ENCODE results near the gene CYP51A1. TPM values are rescaled to one million over a fixed set of nuclear protein-coding genes. Genes with fewer than 3 reads are reported as not detected.

Gene CYP51A1
- total and polyA plus RNA-seq, 2 of the 13 experiments (the other 11 are each of a cell fraction or from before 2014, with no cell fraction given): 15.4 to 260 TPM

- TF ChIP-seq ZNF577 (CRISPR knock-in tag; IDR thresholded peaks at IDR 0.05; ENCODE audit: borderline replicate concordance, low read depth) (no peak), ZNF337 (CRISPR knock-in tag; IDR thresholded peaks at IDR 0.05; ENCODE audit: borderline replicate concordance, low read depth) (peak; percentile 95), ZNF253 (CRISPR knock-in tag; IDR thresholded peaks at IDR 0.05; ENCODE audit: borderline replicate concordance) (0 out of 2 replicates have a peak, but pooled peaks have one; percentile 71), PRPF4 (IDR thresholded peaks at IDR 0.05; ENCODE audit: low read depth, low read length, poor library complexity, severe bottlenecking) (no peak), ZBTB44 (CRISPR knock-in tag; IDR thresholded peaks at IDR 0.05) (no peak), ZNF615 (CRISPR knock-in tag; IDR thresholded peaks at IDR 0.05; ENCODE audit: borderline replicate concordance) (peak; percentile 97), RORA (CRISPR knock-in tag; IDR thresholded peaks at IDR 0.05) (no peak), NFYC (CRISPR knock-in tag; IDR thresholded peaks at IDR 0.05) (peak; percentile 85), SRF (IDR thresholded peaks at IDR 0.05; ENCODE audit: low read depth, low read length) (no peak), SP2 (CRISPR knock-in tag; IDR thresholded peaks at IDR 0.05) (peak; percentile 78), ZNF709 (CRISPR knock-in tag; IDR thresholded peaks at IDR 0.05) (peak; percentile 62; the same call in 1 of the 2 replicates), GATA4 (IDR thresholded peaks at IDR 0.05; ENCODE audit: borderline replicate concordance, low read depth) (no peak), ARNTL (CRISPR knock-in tag; IDR thresholded peaks at IDR 0.05) (peak; percentile 85), ZNF562 (CRISPR knock-in tag; IDR thresholded peaks at IDR 0.05; ENCODE audit: borderline replicate concordance) (0 out of 2 replicates have a peak, but pooled peaks have one; percentile 36), ZNF367 (CRISPR knock-in tag; IDR thresholded peaks at IDR 0.05; ENCODE audit: borderline replicate concordance) (peak; percentile 39; the same call in 1 of the 2 replicates), ZNF207 (IDR thresholded peaks at IDR 0.05; ENCODE audit: borderline replicate concordance) (no peak), ZNF841 (CRISPR knock-in tag; IDR thresholded peaks at IDR 0.05; ENCODE audit: borderline replicate concordance) (no peak), PREB (CRISPR knock-in tag; IDR thresholded peaks at IDR 0.05) (no peak)
- TF ChIP-seq, protein P1, sequence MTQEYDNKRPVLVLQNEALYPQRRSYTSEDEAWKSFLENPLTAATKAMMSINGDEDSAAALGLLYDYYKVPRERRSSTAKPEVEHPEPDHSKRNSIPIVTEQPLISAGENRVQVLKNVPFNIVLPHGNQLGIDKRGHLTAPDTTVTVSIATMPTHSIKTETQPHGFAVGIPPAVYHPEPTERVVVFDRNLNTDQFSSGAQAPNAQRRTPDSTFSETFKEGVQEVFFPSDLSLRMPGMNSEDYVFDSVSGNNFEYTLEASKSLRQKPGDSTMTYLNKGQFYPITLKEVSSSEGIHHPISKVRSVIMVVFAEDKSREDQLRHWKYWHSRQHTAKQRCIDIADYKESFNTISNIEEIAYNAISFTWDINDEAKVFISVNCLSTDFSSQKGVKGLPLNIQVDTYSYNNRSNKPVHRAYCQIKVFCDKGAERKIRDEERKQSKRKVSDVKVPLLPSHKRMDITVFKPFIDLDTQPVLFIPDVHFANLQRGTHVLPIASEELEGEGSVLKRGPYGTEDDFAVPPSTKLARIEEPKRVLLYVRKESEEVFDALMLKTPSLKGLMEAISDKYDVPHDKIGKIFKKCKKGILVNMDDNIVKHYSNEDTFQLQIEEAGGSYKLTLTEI (CRISPR knock-in tag; conservative IDR thresholded peaks at IDR 0.05): no peak
- TF ChIP-seq, protein P2, sequence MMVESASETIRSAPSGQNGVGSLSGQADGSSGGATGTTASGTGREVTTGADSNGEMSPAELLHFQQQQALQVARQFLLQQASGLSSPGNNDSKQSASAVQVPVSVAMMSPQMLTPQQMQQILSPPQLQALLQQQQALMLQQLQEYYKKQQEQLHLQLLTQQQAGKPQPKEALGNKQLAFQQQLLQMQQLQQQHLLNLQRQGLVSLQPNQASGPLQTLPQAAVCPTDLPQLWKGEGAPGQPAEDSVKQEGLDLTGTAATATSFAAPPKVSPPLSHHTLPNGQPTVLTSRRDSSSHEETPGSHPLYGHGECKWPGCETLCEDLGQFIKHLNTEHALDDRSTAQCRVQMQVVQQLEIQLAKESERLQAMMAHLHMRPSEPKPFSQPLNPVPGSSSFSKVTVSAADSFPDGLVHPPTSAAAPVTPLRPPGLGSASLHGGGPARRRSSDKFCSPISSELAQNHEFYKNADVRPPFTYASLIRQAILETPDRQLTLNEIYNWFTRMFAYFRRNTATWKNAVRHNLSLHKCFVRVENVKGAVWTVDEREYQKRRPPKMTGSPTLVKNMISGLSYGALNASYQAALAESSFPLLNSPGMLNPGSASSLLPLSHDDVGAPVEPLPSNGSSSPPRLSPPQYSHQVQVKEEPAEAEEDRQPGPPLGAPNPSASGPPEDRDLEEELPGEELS (CRISPR knock-in tag; IDR thresholded peaks at IDR 0.05): peak; percentile 61
- TF ChIP-seq, protein P3, sequence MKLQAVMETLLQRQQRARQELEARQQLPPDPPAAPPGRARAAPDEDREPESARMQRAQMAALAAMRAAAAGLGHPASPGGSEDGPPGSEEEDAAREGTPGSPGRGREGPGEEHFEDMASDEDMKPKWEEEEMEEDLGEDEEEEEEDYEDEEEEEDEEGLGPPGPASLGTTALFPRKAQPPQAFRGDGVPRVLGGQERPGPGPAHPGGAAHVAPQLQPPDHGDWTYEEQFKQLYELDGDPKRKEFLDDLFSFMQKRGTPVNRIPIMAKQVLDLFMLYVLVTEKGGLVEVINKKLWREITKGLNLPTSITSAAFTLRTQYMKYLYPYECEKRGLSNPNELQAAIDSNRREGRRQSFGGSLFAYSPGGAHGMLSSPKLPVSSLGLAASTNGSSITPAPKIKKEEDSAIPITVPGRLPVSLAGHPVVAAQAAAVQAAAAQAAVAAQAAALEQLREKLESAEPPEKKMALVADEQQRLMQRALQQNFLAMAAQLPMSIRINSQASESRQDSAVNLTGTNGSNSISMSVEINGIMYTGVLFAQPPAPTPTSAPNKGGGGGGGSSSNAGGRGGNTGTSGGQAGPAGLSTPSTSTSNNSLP (IDR thresholded peaks at IDR 0.05; ENCODE audit: low read depth, low read length): peak; percentile 54; the same call in 1 of the 2 replicates
Measured at GRCh38 chr7:92134271-92135051, at the start of gene CYP51A1 (continued).

All from HepG2 (cell line).